GM21381 (cell line): ENCODE measurements around the gene KISS1.

Source experiments
- ATAC-seq: cut with Tn5 transposase; IDR thresholded peaks from one replicate; pipeline ENCODE4 v1.9.1; 2021; ENCODE audit warnings: mild to moderate bottlenecking, moderate library complexity; ENCODE audit not compliant: unreplicated experiment

KISS1 gene

GRCh38 chr1:204141131-204141530 lies 55.2 kb downstream of the KISS1 start:
- no peak for ATAC-seq
